Measurements from ENCODE around the gene CCDC50. TPM values are rescaled to one million over a fixed set of nuclear protein-coding genes. Genes with fewer than 3 reads are reported as not detected.

Gene CCDC50
- total RNA-seq, 1 donor from 2014 or later: 57.7 TPM

DNA sequence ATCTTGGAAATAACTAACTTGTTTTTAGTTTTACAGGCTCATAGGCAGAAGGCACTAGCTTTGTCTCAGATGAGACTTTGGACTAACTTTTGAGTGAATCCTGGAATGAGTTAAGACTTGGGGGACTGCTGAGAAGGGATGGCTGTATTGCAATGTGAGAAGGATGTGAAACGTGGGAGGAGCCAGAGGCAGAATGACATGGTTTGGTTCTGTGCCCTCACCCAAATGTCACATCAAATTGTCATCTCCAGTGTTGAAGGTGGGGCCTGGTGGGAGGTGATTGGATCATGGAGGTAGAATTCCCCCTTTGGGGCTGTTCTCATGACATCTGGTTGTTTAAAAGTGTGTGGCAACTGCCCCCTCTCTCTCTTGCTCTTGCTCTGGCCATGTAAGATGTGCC, 28.8 kb upstream of the CCDC50 start:
- no peak for DNase-seq (ENCODE audit: low read depth)
- TF ChIP-seq, protein P1, sequence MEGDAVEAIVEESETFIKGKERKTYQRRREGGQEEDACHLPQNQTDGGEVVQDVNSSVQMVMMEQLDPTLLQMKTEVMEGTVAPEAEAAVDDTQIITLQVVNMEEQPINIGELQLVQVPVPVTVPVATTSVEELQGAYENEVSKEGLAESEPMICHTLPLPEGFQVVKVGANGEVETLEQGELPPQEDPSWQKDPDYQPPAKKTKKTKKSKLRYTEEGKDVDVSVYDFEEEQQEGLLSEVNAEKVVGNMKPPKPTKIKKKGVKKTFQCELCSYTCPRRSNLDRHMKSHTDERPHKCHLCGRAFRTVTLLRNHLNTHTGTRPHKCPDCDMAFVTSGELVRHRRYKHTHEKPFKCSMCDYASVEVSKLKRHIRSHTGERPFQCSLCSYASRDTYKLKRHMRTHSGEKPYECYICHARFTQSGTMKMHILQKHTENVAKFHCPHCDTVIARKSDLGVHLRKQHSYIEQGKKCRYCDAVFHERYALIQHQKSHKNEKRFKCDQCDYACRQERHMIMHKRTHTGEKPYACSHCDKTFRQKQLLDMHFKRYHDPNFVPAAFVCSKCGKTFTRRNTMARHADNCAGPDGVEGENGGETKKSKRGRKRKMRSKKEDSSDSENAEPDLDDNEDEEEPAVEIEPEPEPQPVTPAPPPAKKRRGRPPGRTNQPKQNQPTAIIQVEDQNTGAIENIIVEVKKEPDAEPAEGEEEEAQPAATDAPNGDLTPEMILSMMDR (IDR thresholded peaks at IDR 0.05; ENCODE audit: insufficient read depth, low read length, severe bottlenecking): no peak
- H3K27me3 ChIP-seq (ENCODE audit: control insufficient read depth, insufficient read depth, low read length): no peaks in the 10 kb centered on the region
- no peaks in the 10 kb centered on the region for H3K36me3 ChIP-seq (ENCODE audit: control insufficient read depth, insufficient read depth, low read length)
- H3K4me3 ChIP-seq (ENCODE audit: low read depth, low read length): no peak overlapping the region
- no peak for FAIRE-seq

DNA sequence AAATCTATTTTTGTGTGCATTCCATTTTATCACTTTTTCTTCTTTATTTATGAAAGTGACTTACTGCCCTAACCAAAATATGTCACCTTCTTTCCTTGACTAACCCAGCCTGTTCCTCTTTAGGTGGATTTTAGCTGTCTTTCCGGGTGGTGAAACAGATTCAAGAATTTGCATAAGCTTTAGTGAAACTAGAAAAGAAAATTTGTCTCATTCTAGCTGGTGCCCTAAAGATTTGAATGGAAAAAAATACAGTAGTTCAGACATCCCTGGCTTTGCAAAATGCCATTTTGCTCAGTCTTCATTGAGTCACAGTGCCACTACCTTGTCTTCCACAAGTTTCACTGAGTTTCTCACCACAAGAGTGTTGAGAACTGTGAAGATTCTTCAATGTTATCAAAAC, 28.2 kb upstream of the CCDC50 start:
- Histone ChIP-seq H3K4me3 (ENCODE audit: low read depth, low read length) (no peak overlapping the region), H3K36me3 (ENCODE audit: control insufficient read depth, insufficient read depth, low read length) (no peaks in the 10 kb centered on the region), H3K27me3 (ENCODE audit: control insufficient read depth, insufficient read depth, low read length) (no peaks in the 10 kb centered on the region)
- DNase-seq (ENCODE audit: low read depth) (no peak), FAIRE-seq (no peak)
- TF ChIP-seq, protein P1 (IDR thresholded peaks at IDR 0.05; ENCODE audit: insufficient read depth, low read length, severe bottlenecking): no peak

DNA sequence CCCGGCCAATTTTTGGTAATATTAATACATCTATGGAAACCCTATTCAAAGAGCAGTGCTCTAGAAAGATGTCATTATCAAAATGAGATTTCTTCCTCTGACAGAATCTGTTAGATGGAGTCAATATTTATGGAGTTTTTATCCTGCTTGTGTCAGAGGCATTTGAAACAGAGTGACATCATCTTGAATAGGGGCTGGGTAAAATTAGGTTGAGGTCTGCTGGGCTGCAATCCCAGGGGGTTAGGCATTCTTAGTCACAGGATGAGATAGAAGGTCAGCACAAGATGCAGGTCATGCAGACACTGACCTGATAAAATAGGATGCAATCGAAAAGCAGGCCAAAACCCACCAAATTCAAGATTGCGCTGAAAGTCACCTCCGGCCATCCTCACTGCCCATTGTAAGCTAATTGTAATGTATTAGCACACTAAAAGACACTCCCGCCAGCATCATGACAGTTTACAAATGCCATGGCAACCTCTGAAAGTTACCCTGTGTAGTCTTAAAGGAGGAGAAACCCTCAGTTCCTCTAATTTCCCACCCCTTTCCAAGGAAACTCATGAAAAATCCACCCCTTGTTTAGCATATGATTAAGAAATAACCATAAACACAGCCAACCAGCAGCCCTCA, 27.3 kb upstream of the CCDC50 start:
- H3K4me3 ChIP-seq (ENCODE audit: low read depth, low read length): no peak overlapping the region
- no peaks in the 10 kb centered on the region for H3K27me3 ChIP-seq (ENCODE audit: control insufficient read depth, insufficient read depth, low read length)
- H3K36me3 ChIP-seq (ENCODE audit: control insufficient read depth, insufficient read depth, low read length): no peaks in the 10 kb centered on the region
- no peak for DNase-seq (ENCODE audit: low read depth)
- TF ChIP-seq, protein P1 (IDR thresholded peaks at IDR 0.05; ENCODE audit: insufficient read depth, low read length, severe bottlenecking): no peak
- FAIRE-seq: no peak

DNA sequence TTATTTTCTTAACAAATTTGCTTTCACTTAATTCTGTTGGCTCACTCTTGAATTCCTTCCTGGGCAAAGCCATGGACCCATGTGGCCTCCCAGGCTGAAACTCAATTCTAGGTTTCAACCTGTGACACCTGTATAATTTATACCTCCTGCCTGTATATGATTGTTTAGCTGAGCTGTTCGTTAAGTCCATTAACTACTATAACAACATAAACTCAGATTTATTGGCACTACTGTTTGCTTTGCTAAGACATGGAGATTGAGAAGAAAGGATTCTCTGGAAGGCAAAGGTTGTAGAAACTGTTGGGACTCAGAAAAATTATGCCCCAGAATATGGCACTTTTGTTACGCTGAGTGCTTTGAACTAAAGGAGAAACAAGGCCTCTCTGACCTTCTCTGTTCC, 26.7 kb upstream of the CCDC50 start:
- no peak for FAIRE-seq

DNA sequence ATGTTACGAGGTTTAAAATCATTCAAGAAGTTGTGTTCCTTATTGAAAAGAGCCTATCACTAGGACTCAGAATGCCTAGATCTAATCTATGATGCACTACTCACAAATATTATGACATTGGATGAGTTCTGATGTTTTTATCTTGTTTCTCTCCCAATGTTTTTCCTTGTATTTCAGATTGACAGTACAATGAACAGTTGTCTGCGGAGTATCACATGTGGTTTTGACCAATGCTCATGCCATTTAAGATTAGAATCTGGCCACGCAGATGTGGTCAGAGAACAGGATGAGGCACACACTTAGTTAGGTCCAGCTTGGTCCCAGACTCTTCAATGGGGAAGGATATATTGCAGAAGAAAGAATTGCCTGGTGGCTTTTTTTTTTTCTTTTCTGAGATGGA, 25.6 kb upstream of the CCDC50 start:
- TF ChIP-seq, protein P1 (IDR thresholded peaks at IDR 0.05; ENCODE audit: insufficient read depth, low read length, severe bottlenecking): no peak
- FAIRE-seq (no peak), DNase-seq (ENCODE audit: low read depth) (no peak)
- H3K36me3 ChIP-seq (ENCODE audit: control insufficient read depth, insufficient read depth, low read length): no peaks in the 10 kb centered on the region
- H3K4me3 ChIP-seq (ENCODE audit: low read depth, low read length): no peak overlapping the region
- no peaks in the 10 kb centered on the region for H3K27me3 ChIP-seq (ENCODE audit: control insufficient read depth, insufficient read depth, low read length)

More for the DNA sequence above, 26.7 kb upstream of the CCDC50 start:
- H3K4me3 ChIP-seq (ENCODE audit: low read depth, low read length): no peak overlapping the region
- TF ChIP-seq, protein P1 (IDR thresholded peaks at IDR 0.05; ENCODE audit: insufficient read depth, low read length, severe bottlenecking): no peak
- H3K36me3 ChIP-seq (ENCODE audit: control insufficient read depth, insufficient read depth, low read length): no peaks in the 10 kb centered on the region
- no peaks in the 10 kb centered on the region for H3K27me3 ChIP-seq (ENCODE audit: control insufficient read depth, insufficient read depth, low read length)
- DNase-seq (ENCODE audit: low read depth): no peak

DNA sequence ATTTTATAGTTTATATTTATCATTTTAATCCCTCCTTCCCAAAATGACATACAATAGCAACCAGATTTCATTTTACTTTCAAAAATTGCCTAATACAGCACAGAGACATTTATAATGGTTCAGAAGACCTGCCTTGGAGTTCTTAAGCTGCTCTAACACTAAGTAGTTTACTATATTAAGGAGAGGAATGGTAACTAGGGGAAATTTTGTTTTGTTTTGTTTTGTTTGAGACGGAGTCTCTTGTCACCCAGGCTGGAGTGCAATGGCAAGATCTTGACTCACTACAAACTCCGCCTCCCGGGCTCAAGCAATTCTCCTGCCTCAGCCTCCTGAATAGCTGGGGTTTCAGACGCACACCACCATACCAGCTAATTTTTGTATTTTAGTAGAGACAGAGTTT, 22.8 kb upstream of the CCDC50 start:
- Histone ChIP-seq H3K27me3 (ENCODE audit: control insufficient read depth, insufficient read depth, low read length) (no peaks in the 10 kb centered on the region), H3K36me3 (ENCODE audit: control insufficient read depth, insufficient read depth, low read length) (no peaks in the 10 kb centered on the region), H3K4me3 (ENCODE audit: low read depth, low read length) (no peak overlapping the region)
- no peak for FAIRE-seq
- TF ChIP-seq, protein P1 (IDR thresholded peaks at IDR 0.05; ENCODE audit: insufficient read depth, low read length, severe bottlenecking): no peak
- DNase-seq (ENCODE audit: low read depth): no peak

Measured in bronchial epithelial cell (primary cell).